22Rv1 (cell line): ENCODE data around the gene GALNT8.

Experiments used
- H3K27ac ChIP-seq: fragments of 450-650 bp; 2 replicates; pipeline ENCODE4 v1.5.1; 2017
- ZFX ChIP-seq: fragments of 450-650 bp; IDR thresholded peaks from 2 replicates; pipeline ENCODE4 v1.6.1; 2017; ENCODE audit warnings: antibody characterized with exemption, borderline replicate concordance
- TF ChIP-seq, protein P1 (sequence below): fragments of 450-650 bp; IDR thresholded peaks from 2 replicates; pipeline ENCODE4 v1.5.1; 2017; ENCODE audit warnings: mild to moderate bottlenecking

GALNT8 gene

DNA sequence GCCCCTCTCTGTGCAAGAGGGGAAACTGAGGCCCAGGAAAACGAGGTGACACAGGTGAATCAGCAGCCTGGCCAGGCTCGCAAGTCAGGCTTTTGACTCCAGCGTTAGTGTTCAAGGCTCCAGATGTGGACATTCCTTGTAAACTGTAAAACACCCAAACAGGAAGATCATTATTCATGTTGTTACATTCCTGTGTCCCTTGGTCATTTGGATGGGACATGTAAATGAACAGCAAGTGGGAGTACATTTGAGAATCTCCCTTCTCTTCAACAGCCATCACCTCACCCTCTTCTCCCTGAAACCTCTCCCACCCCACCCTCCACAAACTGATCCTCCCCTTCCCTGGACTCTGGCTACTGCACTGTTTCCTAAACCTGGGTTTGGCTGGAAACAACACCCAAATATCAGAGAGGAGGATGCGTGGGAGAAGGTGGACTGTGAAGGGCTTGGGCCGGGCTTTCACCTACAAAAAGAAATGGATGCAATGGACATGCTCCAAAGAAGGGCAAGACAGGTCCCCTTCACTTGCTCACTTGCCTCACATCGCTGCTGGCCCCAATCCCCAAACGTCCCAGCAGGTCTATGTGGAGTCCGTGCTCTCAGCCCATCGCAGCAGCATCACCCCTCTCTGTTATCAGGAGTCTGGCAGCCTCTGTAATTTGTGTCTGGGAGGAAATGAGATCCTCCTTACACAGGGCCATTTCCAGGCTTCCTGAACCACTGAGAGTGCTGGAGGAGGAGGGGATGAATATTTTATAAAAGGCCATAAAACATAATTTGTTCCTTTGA, 76.7 kb downstream of the GALNT8 start:
- TF ChIP-seq, protein P1, sequence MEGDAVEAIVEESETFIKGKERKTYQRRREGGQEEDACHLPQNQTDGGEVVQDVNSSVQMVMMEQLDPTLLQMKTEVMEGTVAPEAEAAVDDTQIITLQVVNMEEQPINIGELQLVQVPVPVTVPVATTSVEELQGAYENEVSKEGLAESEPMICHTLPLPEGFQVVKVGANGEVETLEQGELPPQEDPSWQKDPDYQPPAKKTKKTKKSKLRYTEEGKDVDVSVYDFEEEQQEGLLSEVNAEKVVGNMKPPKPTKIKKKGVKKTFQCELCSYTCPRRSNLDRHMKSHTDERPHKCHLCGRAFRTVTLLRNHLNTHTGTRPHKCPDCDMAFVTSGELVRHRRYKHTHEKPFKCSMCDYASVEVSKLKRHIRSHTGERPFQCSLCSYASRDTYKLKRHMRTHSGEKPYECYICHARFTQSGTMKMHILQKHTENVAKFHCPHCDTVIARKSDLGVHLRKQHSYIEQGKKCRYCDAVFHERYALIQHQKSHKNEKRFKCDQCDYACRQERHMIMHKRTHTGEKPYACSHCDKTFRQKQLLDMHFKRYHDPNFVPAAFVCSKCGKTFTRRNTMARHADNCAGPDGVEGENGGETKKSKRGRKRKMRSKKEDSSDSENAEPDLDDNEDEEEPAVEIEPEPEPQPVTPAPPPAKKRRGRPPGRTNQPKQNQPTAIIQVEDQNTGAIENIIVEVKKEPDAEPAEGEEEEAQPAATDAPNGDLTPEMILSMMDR: no peak
- H3K27ac ChIP-seq: no peak overlapping the region

DNA sequence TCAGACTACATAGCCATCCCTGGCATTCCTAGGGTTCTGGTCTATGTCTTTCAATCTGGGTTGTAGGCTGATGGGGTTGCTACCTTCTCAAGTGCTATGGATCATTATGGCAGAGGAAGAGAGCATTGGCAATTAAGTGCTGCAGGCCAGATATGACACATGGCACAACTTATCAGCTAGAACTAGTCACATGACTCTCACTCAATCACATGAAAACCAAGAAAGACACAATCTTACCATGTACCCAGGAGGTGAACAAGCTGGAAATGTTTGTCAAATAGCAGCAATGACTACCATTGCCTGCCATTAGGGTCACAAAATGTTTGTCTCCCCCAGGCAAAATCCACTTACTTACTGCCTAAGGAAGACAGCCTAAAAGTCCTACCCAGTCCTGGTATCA, 80.4 kb downstream of the GALNT8 start:
- no peak overlapping the region for H3K27ac ChIP-seq
- TF ChIP-seq, protein P1: no peak
- no peak for TF ChIP-seq ZFX

DNA sequence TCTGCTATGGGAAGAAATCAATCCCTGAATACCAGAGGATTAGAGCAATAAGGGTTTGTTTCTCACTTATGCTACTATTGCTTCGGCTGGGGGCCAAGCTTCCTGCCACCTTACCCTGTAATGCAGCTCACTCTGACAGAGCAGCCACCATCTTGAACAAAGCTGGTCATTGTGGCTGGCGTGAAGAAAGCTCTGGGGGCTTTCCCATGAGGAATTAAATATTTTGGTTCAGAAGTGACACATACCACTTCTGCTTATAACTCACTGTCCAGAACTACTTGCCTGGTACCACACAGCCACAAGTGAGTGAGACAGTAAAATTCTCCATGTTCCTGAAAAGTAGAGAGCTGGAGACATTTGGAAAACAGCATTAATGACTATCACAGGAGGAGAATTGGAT, 82.6 kb downstream of the GALNT8 start:
- no peak overlapping the region for H3K27ac ChIP-seq
- no peak for TF ChIP-seq ZFX
- TF ChIP-seq, protein P1: no peak

DNA sequence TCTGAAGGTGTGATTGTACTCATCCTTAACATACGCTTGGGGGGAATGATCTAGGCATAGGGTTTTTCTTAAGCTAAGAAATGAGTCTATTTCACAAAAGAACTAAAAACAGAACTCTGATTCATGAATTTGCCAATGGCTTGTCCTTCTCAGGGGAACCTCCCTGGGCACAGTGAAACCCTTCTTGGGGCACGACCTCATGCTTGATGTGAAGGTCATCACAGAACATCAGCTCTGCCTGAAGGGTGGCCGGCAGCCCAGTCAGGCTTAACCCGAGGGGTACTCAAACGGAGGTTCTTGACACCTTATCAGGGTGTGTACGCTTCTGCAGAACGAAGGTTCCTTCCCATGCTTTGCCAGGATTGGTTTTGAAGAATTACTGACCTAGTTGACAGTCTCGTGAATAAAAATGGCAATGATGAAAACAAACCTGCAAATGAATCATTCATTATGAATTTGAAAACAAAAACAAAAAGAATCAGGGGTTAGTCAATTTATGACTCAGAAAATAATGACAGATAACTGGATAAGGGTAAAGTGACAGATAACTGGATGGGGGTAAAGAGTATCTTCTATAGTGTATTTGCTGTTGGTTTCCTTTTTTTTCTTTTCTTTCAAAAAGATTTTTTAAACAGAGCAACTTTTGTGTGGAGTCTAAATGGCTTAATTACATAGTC, 86.4 kb downstream of the GALNT8 start:
- no peak for TF ChIP-seq ZFX
- TF ChIP-seq, protein P1: no peak
- H3K27ac ChIP-seq: no peak overlapping the region

DNA sequence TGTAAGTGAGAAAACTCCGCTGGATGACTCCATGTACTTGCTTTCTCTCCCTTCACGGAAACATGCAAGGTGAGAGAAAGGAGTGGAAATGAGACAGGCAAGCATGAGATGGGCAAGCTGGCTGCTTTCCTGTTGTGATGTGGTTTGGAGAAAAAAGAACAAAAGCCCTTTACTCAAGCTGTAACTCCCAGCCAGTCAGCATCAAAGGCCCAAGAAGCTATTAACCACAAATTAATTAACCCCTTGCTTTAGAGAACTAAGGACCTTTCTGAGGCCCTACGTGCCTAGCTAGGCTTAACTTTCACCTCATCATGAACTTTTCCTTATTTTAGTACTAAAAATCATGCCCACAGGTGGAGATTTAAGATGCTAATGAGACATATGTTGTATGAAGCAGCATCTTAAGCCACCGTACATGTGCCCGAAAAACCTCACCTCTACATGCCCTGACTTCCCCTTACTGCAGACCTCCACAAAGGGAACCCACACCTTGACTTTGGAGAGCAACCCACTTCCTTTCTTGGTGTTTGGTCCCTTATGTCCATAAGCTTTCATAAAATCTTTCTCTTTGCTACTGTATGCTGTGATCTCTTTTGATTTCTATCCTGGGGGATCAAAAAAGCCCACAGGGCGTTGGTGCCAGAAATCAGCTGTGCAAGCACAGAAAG, 87.0 kb downstream of the GALNT8 start:
- no peak overlapping the region for H3K27ac ChIP-seq
- TF ChIP-seq ZFX: no peak
- TF ChIP-seq, protein P1: no peak

DNA sequence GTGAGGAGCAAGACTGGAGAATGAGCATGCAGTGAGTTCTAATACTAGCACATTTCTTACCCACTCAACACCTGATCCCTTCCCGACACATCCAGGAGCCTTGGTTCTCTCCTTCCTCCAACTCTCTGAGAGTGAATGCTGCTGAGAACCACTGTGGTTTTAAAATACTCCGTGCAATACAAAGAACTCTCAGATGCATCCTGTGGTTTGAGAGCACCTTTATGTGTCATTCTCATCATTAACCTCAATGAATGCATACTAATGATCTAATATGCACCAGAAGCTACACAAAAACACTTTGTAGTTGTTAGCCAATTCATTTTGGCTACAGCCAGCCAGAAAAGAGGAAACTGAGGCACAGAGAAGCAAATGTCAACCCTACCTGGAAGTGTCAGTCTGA, 87.6 kb downstream of the GALNT8 start:
- TF ChIP-seq, protein P1: no peak
- TF ChIP-seq ZFX: no peak
- no peak overlapping the region for H3K27ac ChIP-seq

DNA sequence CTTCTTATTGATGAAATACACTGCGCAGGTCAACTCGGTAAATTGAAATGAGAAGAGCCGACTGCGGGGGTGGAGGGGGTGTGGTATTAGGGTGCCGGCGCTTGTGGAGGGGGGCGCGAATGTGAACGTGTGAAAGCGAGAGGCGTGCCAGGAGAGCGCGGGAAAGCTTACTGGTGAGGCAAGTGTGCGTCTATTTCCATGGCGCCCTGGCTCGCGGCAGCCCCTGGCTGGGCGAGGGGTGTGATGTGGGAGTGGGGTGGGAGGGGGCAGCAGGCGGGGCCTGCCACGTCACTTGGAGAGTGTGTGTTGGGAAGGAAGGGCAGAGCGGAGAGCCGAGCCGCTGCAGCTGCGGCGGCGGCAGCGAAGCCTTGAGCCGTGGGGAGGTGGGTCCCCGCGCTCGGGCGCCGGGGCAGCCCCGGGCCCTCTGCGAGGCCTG, 88.8 kb downstream of the GALNT8 start:
- no peak overlapping the region for H3K27ac ChIP-seq
- TF ChIP-seq, protein P1: no peak
- no peak for TF ChIP-seq ZFX
